Left ventricle myocardium inferior (tissue), 1 donor: ENCODE data around the gene MACROD2. TPM values are rescaled to one million over a fixed set of nuclear protein-coding genes. Genes with fewer than 3 reads are reported as not detected.

Source experiments
- DNase-seq: peaks from one replicate; pipeline ENCODE4 v3.0.0-alpha.2; 2020
- H3K27ac ChIP-seq: fragments of 200-600 bp; replicated peaks from 2 replicates; pipeline ENCODE4 v1.8.0; 2021
- H3K27me3 ChIP-seq: fragments of 200-600 bp; 2 replicates; pipeline ENCODE4 v1.8.0; 2021; ENCODE audit warnings: low read depth
- H3K36me3 ChIP-seq: fragments of 200-600 bp; 2 replicates; pipeline ENCODE4 v1.8.0; 2021
- H3K4me1 ChIP-seq: fragments of 200-600 bp; 2 replicates; pipeline ENCODE4 v1.8.0; 2021
- H3K4me3 ChIP-seq: fragments of 200-600 bp; 2 replicates; pipeline ENCODE4 v1.8.0; 2021; ENCODE audit warnings: mild to moderate bottlenecking, moderate library complexity
- H3K9me3 ChIP-seq: fragments of 200-600 bp; replicated peaks from 2 replicates; pipeline ENCODE4 v1.8.0; 2021
- intact Hi-C: fragments of 100-400 bp; cut with micrococcal nuclease; formaldehyde crosslinking; loops from one replicate; pipeline ENCODE4 v1.11.0; 2022
- total RNA-seq: library from RNA; stranded (reverse); fragmentation: NEBNext Ultra II Directional; extraction: Animal tissue kit (Norgen Biotek cat#: 25700); gene quantifications from one replicate; pipeline ENCODE4 v1.2.1, GENCODE V29; 2021
- TF ChIP-seq, protein P1 (sequence below): fragments of 200-600 bp; IDR thresholded peaks from 2 replicates; pipeline ENCODE4 v1.8.0; 2021; ENCODE audit warnings: antibody characterized with exemption, mild to moderate bottlenecking, borderline replicate concordance
- donor health status: DM: no; HTN: yes; CAD: no; lungs with severe emphysema.

The MACROD2 gene
- total RNA-seq, 1 donor from 2014 or later = 3.6 TPM

DNA sequence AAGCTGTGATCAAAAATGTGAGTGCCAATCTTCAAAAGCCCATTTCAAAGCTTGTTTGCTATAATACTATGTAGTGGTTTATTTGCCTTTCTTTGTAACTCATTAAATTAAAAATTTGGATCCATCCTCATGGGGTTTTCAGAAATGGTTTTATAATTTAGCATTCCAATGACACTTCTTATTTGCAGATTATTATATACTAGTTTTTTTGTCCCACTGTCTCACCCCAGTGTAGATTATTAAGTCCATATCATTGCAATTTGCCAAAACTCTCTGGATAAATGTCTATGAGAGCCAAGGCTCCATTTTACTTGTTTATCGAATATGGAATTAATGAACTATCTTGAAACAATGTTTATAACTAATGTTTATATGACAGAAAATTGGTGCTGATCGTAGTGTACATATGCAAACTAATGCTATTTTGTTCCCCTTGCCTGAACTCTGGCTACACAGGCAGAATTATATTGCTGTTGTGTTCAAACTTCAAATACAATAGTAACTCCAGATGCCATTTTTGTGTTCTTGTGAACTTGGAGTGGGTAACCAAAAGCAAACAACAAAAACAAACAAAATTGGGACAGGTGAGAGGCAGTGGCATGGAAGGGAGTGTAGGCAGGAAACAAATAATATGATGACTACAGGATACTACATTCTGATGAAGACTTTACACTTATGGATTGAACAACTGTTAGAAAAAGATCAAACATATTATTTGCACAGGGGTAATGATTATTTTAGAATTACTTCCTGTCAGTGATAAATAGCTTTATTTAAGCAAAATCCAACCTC, 649.2 kb downstream of the MACROD2 start:
- Histone ChIP-seq H3K4me1 (no peaks in the 10 kb centered on the region), H3K4me3 (no peak overlapping the region), H3K36me3 (no peaks in the 10 kb centered on the region), H3K27ac (no peak overlapping the region), H3K9me3 (peaks cover 18% of the 10 kb centered on the region), H3K27me3 (no peaks in the 10 kb centered on the region)
- TF ChIP-seq, protein P1, sequence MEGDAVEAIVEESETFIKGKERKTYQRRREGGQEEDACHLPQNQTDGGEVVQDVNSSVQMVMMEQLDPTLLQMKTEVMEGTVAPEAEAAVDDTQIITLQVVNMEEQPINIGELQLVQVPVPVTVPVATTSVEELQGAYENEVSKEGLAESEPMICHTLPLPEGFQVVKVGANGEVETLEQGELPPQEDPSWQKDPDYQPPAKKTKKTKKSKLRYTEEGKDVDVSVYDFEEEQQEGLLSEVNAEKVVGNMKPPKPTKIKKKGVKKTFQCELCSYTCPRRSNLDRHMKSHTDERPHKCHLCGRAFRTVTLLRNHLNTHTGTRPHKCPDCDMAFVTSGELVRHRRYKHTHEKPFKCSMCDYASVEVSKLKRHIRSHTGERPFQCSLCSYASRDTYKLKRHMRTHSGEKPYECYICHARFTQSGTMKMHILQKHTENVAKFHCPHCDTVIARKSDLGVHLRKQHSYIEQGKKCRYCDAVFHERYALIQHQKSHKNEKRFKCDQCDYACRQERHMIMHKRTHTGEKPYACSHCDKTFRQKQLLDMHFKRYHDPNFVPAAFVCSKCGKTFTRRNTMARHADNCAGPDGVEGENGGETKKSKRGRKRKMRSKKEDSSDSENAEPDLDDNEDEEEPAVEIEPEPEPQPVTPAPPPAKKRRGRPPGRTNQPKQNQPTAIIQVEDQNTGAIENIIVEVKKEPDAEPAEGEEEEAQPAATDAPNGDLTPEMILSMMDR = no peak
- DNase-seq = no peak
- intact Hi-C loops = no loop called here

DNA sequence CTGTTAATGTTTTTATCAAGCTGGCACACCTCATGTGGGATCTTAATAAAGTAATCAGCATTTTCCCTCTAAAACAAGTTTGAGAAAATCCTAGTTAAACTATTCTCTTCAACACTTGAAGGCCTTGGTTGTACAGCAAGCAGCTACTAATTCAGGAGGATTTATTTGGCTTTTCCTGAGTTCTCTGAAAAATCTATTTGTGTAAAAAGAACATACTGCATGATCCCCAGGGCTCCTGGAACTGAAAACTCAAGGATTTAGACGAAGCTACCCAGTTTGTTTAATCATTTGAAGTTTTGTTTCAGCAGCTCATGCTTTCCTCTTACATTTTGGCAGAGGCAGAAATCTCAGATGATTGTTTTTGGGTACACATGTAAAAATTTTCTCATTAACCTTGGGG, 651.7 kb downstream of the MACROD2 start:
- DNase-seq = no peak
- H3K27me3 ChIP-seq = no peaks in the 10 kb centered on the region
- no peaks in the 10 kb centered on the region for H3K36me3 ChIP-seq
- no peaks in the 10 kb centered on the region for H3K4me1 ChIP-seq
- intact Hi-C loops = no loop called here
- peaks cover 4% of the 10 kb centered on the region for H3K9me3 ChIP-seq
- no peak overlapping the region for H3K4me3 ChIP-seq
- no peak overlapping the region for H3K27ac ChIP-seq
- TF ChIP-seq, protein P1 = no peak

DNA sequence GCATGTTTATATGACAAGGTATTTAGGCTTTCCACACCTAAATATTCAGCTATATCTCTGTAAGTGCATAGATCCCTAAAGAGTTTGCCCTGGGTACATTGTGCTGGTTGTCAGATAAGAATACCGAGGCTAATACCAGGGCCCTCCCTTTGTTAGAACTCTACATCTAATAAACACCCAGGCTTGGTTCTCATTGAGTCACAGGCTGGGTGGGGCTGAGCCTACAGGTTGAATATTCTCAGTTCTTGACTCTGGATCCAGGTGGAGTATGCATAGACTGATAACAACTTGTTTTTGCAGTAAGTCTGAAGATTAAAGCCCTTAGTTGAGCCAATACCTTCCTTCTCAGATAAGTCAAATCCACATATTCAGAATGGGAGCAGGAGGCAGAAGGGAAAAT, 654.3 kb downstream of the MACROD2 start:
- no peaks in the 10 kb centered on the region for H3K4me1 ChIP-seq
- DNase-seq = no peak
- no peak overlapping the region for H3K4me3 ChIP-seq
- intact Hi-C loops = no loop called here
- TF ChIP-seq, protein P1 = no peak
- no peaks in the 10 kb centered on the region for H3K36me3 ChIP-seq
- no peaks in the 10 kb centered on the region for H3K27me3 ChIP-seq
- no peaks in the 10 kb centered on the region for H3K9me3 ChIP-seq
- no peak overlapping the region for H3K27ac ChIP-seq

DNA sequence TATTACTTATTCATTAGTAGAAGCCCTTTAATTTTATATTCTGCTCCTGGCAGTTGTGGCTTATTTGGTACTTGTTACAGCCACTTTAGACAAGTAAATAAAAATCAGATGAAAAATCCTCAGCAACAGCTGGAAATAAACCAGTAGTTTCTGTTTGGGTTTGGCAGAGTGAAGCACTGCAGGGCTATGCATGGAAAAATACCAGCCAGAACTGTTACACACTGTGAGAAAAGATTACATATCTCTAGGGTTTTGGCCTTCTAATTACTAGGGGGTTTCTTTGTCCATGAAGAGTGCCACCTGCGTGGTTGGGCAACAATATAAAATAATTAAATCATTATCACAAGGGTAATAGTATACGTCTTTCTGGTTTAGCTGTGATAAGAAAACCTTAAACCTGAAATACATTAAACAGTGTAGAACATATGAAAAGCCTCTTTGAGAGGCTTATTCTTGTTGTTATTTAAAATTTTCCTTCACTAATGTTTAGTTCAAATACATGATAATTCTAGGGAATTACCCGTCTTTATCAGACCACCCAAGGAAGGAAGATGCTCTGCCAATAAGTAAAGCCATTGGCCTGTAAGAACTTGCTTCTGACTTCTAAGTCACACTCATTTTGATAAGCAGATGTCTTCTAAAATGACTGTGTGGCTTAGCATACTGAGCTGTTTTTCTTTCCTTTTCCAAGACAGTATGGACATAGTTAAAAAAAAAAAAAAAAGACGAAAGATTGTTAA, 662.1 kb downstream of the MACROD2 start:
- Histone ChIP-seq H3K27me3 (no peaks in the 10 kb centered on the region), H3K4me1 (no peaks in the 10 kb centered on the region), H3K27ac (no peak overlapping the region), H3K9me3 (no peaks in the 10 kb centered on the region), H3K36me3 (no peaks in the 10 kb centered on the region), H3K4me3 (no peak overlapping the region)
- no peak for DNase-seq
- TF ChIP-seq, protein P1 = no peak
- intact Hi-C loops = no loop called here

DNA sequence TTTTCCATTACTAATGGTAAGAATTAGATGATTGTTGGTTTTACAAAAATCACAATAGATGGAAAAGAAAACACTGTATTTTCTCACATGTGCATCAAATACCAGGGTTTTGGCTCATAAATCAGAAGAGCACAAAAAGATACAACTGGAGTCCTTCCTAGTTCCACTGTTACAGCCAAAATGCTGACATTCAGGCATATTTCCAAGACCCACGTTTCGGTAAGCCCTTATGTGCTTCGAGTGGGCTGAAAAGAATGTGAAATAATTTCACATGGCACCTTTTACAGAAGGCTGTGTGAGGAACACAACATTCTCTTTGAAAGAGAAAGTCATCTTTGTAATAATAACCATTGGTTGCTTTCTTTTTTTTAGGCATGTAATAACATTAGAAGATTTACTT, 668.8 kb downstream of the MACROD2 start:
- Histone ChIP-seq H3K9me3 (no peaks in the 10 kb centered on the region), H3K4me3 (no peak overlapping the region), H3K36me3 (no peaks in the 10 kb centered on the region), H3K27ac (no peak overlapping the region), H3K4me1 (no peaks in the 10 kb centered on the region), H3K27me3 (no peaks in the 10 kb centered on the region)
- DNase-seq = no peak
- intact Hi-C loops = no loop called here
- TF ChIP-seq, protein P1 = no peak
